ENCODE measurements around the gene UBE2Z. TPM values are rescaled to one million over a fixed set of nuclear protein-coding genes. Genes with fewer than 3 reads are reported as not detected.

The UBE2Z gene
- total and polyA plus RNA-seq, 2 of the 8 experiments (the other 6 are each of a cell fraction or from before 2014, with no cell fraction given): 73.4 to 75.9 TPM

GRCh38 chr17:48873696-48874443 is 34.3 kb upstream of the UBE2Z start (continued):
- TF ChIP-seq SP4 (IDR thresholded peaks at IDR 0.05; ENCODE audit: low read length) (no peak), CREB1 (IDR thresholded peaks at IDR 0.05) (no peak), NANOG (IDR thresholded peaks at IDR 0.05; ENCODE audit: insufficient read depth, low read depth, low read length, poor library complexity, severe bottlenecking) (no peak), JUND (IDR thresholded peaks at IDR 0.05; ENCODE audit: low read length) (no peak), POLR2AphosphoS5 (IDR thresholded peaks at IDR 0.05; ENCODE audit: low read depth, low read length) (no peak)
